HG02943 (cell line): ENCODE measurements around the gene CTSZ.

Source experiments
- ATAC-seq: cut with Tn5 transposase; IDR thresholded peaks from one replicate; pipeline ENCODE4 v1.9.1; 2021; ENCODE audit warnings: mild to moderate bottlenecking, low read depth, moderate library complexity; ENCODE audit not compliant: unreplicated experiment

CTSZ gene

DNA sequence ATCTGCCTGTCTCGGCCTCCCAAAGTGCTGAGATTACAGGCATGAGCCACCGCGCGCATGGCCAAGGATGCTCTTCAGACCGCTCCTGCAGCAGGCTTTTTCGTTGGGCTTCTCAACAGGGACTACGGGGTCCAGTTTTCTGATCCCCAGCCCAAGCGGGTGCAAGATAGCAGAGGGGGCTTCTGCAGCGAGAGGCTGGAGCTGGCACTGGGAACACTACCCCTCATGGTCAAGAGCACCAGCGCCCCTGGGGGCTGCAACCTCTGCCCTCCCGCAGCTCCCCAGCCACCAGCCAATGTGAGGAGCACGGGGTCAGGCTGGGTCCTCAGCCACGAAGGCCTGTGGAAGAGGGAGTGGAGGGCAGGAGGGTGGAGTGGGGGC, 6.0 kb downstream of the CTSZ start:
- ATAC-seq = no peak

DNA sequence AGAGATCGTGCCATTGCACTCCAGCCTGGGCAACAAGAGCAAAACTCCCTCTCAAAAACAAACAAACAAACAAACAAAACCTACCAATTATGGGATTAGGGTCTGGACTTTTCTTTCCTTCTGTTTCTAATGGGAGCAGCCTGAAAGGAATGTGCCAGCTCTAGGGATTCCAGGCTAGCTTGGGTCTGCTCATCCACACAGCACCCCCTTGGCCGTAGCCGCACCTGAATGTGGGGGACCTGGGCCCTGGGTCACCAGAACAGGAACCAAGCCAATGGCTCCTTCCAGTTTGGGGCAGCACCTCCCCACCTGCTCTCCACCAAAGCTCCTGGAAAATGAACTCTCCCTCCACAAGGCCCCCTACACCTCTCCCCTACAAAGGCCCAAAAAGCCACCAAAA, 6.7 kb downstream of the CTSZ start:
- no peak for ATAC-seq

DNA sequence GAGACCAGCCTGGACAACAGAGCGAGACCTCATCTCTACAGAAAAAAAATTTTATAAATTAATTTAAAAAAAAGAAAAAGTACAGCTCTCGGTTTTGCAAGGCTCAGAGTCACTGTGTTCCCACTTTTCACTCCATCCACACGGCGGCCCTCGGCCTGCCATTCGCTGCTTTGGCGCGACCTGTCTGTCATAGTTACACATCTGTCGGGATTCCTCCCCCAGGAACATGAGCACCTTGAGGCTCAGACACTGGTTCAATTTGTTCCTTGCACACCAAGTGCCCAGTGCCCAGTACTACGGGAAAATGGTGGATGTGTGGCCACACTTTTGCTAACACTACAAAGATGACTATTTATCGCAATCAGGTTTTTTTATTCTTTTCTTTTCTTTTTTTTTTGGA, 8.4 kb downstream of the CTSZ start:
- ATAC-seq = no peak

- ATAC-seq = no peak
Measured at GRCh38 chr20:58997141-58997770, 9.8 kb downstream of the CTSZ start.

DNA sequence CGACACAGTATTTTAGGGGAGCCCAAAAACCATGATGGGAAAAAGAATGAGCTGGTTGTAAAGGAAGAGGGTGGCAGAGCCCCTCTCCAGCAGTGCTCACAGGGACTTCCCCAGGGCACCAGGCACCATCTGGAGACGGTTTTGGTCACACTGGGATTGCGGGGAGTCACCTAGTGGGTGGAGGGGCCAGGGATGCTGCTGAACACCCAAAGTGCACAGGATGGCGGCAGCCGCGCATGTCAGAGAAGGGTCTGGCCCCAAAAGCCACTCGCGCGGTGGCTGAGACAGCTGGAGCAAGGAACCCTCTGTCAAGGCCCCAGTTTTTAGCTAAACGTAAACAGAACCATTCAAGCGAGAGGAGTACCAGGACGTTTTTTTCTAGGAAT, 10.8 kb downstream of the CTSZ start:
- no peak for ATAC-seq

DNA sequence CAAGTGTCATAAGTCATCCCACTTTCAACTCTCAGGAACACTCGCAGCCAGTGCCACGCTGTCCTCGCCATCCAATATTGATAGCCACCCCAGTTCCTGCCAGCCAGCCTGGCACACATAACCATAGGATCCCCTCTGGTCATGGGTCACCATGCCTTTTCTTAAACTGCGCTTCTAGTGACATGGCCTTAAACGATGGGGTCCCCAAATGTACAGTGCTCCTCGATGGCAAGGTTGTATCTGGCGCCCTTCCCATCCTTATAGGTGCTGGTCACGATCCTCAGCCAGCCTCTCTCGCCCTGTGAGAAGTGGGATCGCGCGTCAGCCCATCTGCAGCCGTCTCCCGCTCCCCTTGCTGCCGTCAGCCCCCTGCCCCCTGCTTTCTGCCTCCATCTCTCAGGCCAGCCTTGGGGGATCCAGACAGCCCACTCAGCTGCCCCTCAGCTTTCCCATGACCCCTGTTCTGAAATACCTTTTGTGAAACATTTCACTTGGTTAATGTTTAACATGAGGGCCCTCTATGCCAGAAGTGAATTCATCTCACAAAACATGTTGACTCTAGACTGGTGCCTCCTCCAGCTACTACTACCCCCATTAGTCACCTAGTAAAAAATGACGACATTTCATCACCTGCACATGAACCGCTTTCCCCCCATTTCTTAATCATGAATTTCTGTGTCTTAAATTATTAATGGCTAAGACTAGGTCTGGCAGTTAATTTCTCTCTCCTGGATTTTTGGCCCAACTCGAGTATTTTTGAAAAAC, 11.4 kb downstream of the CTSZ start:
- ATAC-seq = no peak

DNA sequence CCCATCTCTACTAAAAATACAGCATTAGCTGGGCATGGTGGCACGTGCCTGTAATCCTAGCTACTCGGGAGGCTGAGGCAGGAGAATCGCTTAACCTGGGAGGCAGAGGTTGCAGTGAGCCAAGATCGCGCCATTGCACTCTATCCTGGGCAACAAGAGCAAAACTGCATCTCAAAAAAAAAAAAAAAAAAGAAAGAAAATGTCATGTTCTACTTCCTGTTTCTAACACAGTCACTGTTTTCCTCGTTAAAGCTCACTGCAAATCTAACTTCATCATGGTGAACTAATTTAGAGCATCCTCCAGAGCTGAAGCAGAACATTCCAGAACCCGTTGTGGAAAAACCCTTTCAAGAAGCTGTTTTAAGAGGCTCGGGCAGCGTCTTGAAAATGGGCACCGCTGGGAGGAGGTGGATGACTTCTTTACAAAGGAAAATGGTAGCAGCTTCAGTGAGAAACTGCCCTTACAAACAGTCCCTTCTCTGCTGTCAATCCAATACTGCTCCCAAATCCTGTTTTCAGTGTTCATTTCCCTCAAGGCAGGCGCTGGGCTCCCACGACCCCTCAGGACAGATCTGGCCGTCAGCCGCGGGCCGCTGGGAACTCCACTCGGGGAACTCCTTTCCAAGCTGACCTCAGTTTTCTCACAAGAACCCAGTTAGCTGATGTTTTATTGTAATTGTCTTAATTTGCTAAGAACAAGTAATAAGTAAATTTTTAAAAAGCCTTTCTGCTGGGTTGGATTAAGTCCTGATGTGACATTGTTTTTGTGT, 12.5 kb downstream of the CTSZ start:
- no peak for ATAC-seq

DNA sequence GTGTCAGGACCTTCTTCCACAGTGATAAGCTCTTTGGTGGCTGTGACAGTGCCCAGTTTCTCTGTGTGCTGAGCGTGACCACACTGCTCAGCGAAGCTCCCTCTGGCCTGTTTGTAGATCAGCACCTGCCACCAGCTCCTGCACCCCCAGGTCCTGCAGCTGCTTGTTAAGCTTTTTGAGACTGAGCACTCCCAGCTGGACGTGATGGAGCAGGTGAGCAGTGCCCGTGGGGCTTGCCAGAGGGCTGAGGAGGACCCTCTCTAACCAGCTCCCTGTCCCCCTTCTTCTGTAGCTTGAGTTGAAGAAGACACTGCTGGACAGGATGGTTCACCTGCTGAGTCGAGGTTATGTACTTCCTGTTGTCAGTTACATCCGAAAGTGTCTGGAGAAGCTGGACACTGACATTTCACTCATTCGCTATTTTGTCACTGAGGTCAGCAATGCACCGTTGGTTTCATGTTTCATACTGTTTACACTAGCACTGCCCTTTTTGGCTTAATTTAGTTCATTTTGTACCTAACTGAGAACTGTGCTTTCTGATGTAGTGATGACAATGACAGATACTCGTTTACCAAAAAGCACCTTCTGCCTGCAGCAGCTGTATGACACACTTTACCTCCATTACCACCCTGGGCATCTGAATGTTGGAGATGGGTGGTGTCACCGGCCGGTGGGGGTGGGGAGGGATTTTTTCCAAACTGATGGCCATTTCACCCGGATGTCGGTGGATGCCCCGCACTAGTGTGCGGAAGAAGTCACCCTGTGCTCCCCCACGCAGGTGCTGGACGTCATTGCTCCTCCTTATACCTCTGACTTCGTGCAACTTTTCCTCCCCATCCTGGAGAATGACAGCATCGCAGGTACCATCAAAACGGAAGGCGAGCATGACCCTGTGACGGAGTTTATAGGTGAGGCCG, 13.5 kb downstream of the CTSZ start:
- no peak for ATAC-seq

GRCh38 chr20:58992911-58993310, 14.1 kb downstream of the CTSZ start:
- no peak for ATAC-seq

- ATAC-seq = no peak
Measured at GRCh38 chr20:58991715-58992114, 15.3 kb downstream of the CTSZ start.

GRCh38 chr20:58990651-58991445, 16.2 kb downstream of the CTSZ start:
- ATAC-seq = no peak

DNA sequence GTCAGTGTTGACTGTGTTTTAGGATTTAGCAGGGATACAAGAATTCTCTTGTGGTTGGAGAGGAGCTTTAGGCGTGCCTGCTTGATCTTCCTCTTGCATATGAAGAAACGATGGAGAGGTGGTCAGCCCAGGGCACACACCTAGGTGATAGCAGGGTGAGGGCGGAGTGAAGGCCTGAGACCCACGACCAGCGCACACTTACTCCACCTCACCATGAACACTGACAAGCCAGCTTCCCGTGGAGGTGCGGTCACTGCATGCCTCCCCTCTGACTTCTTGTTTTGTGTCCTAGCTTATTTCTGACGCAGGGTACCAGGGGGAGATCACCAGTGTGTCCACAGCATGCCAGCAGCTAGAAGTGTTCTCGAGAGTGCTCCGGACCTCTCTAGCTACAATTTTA, 17.9 kb downstream of the CTSZ start:
- ATAC-seq = no peak

- ATAC-seq = no peak
Measured at GRCh38 chr20:58988565-58988882, 18.5 kb downstream of the CTSZ start.

DNA sequence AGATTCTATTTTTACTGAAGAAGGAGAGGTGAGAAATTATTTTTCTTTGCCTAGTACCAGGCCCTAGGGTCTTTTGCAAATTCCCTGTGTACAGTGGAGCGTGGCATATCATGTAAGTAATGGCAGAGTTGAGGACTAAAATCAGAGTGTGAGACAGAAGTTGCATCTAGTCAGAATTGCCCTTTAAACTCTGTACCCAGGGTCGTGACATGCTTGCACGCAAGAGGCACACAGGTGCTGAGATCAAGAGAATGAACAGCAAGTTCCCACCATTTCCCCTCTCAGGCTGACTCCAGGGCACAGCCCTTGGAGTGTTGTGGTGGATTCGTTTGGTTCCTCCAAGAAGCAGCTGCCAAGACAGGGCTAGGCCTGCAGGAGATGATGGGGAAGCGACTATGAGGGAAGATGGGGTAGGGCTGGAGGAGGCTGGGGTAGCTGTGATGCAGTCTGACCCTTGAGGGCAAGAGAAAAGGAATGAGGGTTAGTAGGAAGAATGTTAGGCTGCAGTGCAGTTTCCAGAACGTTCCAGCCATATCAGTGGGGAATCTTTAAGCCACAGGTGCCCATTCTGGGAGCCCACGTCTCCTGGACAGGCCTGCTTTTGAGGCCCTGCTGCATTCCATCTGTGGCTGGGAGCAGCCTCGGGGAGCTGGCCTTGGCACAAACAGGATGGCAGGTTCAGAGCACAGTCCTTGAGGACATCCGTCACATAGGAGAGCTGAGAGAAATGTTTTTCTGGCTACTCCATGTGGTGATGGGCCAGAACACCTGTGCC, 19.1 kb downstream of the CTSZ start:
- ATAC-seq = no peak

GRCh38 chr20:58986968-58987517, 20.0 kb downstream of the CTSZ start:
- no peak for ATAC-seq

DNA sequence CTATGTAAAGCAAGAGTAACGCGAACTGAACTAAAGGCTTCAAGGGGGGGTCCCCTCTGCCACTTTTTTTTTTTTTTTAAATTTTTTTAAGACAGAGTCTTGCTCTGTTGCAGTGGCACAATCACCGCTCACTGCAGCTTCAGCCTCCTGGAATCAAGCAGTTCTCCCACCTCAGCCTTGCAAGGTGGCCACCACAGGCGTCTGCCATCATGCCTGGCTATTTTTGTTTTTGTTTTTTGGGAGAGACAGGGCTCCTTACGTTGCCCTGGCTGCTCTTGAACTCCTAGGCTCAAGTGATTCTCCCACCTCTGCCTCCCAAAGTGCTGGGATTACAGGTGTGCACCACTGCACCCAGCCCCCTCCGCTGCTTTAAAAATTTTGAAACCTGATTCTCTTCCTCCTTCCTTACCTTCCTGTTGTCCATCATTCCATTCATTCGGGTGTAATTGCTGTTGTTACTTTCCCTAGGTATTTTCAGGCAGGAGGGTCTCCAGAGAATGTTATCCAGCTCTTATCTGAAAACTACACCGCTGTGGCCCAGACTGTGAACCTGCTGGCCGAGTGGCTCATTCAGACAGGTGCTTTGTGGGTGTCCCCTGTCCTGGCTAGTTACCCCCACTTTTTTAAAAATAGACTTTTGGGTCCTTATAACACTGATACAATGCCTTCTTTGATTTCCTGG, 20.6 kb downstream of the CTSZ start:
- ATAC-seq = no peak

DNA sequence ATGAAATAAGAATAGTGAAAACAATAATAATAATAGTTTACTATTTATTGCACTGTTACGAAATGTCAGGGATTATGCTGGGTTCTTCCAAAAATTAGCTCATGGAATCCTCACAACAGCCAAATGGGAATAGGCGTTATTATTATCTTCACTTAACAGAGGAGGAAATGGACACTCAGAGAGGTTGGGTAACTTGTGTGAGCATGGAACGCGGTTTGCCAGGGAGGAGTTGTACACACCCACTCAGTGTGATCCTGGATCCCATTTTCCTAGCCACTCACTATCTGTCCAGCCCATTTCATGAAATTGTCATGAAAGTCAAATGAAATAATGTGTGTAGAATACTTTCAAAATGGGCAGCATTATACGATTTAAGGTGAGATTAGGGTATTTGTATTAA, 21.4 kb downstream of the CTSZ start:
- ATAC-seq = no peak

GRCh38 chr20:58984691-58985090, 22.4 kb downstream of the CTSZ start:
- no peak for ATAC-seq
